GM10266 (cell line): ENCODE results near the gene LBX2.
"Not testable (repeated sequence)": the region's sequence is repeated elsewhere in the genome, so short reads cannot be mapped to it uniquely, and the experiment has no call there.

Experiments
- DNase-seq: peaks from one replicate; pipeline ENCODE4 v3.0.0; 2012; ENCODE audit errors: extremely low spot score
- TF ChIP-seq, protein P1 (sequence below): IDR thresholded peaks from 2 replicates; pipeline ENCODE4 v1.5.1; 2012; ENCODE audit warnings: mild to moderate bottlenecking, low read depth; ENCODE audit not compliant: control insufficient read depth, insufficient read depth; ENCODE audit errors: missing control alignments

LBX2 gene

DNA sequence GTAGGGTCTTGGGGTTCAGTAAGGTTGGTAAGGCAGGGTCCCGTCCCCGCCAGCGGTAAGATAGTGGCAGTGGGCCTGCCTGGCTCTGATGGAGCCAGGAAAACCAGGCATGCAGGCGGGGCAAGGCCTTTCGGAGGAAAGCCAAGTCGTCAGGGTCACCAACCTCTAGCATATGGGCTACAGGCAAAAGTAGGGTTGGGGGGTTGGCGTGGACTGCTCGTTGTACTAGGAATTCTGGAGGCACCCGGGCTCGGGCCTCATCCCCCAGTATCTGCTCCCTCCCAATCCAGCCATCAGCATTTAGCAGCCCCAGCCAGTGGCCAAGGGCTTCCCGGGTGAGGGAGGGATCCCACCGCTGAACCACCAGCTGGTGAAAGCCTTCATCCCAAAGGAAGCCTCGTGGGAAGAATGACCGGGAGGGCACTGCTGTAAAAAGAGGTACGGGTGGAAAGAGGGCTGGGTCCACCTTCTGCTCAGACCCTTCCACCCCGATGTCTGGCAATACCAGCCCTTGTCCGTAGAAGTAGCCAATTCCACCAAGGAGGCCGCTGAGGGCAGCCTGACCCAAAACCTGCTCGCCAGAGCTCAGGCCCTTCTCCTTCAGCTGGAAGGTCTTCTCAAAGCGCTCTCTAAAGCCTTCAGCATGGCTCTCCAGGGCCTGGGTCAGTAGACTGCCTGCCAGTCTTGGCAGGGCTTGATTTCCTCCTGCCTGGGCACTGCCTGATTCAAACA is 37.2 kb downstream of the LBX2 start:
- TF ChIP-seq, protein P1, sequence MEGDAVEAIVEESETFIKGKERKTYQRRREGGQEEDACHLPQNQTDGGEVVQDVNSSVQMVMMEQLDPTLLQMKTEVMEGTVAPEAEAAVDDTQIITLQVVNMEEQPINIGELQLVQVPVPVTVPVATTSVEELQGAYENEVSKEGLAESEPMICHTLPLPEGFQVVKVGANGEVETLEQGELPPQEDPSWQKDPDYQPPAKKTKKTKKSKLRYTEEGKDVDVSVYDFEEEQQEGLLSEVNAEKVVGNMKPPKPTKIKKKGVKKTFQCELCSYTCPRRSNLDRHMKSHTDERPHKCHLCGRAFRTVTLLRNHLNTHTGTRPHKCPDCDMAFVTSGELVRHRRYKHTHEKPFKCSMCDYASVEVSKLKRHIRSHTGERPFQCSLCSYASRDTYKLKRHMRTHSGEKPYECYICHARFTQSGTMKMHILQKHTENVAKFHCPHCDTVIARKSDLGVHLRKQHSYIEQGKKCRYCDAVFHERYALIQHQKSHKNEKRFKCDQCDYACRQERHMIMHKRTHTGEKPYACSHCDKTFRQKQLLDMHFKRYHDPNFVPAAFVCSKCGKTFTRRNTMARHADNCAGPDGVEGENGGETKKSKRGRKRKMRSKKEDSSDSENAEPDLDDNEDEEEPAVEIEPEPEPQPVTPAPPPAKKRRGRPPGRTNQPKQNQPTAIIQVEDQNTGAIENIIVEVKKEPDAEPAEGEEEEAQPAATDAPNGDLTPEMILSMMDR = no peak
- DNase-seq = no peak

- TF ChIP-seq, protein P1 = peak; percentile 39
- DNase-seq = no peak
These were observed 38.0 kb downstream of the LBX2 start for GRCh38 chr2:74461187-74462053.

- not testable (repeated sequence) for DNase-seq
These were observed 39.2 kb downstream of the LBX2 start for GRCh38 chr2:74460187-74460586.

GRCh38 chr2:74459503-74460118 is 39.8 kb downstream of the LBX2 start:
- DNase-seq = not testable (repeated sequence)

GRCh38 chr2:74458938-74459363 is 40.5 kb downstream of the LBX2 start:
- TF ChIP-seq, protein P1 = no peak
- DNase-seq = no peak

- TF ChIP-seq, protein P1 = no peak
These were observed 41.1 kb downstream of the LBX2 start, which contains the start of gene WBP1 for GRCh38 chr2:74458132-74458937. Gene WBP1 (plus strand): TSS chr2:74458438. CDS start chr2:74458603, 165 bp downstream.

GRCh38 chr2:74457549-74458131 is 41.8 kb downstream of the LBX2 start:
- TF ChIP-seq, protein P1 = no peak
- peak; percentile 81 for DNase-seq

More at GRCh38 chr2:74458132-74458937, 41.1 kb downstream of the LBX2 start, which contains the start of gene WBP1:
- DNase-seq = peak; percentile 98
